ENCODE results near the gene SLC26A6. TPM values are rescaled to one million over a fixed set of nuclear protein-coding genes. Genes with fewer than 3 reads are reported as not detected.
A peak's percentile ranks its signal among the peaks of the same experiment; 100 is the strongest.

Gene SLC26A6
- polyA plus RNA-seq, 4 donors = 10.7 to 33.1 (median 23.9) TPM

- DNase-seq (ENCODE audit: low read depth in 4 of 4, low spot score in 3 of 4) = peak in 2 of 4 donors; percentile 42 to 60
Measured at GRCh38 chr3:48661501-48662144, 26.4 kb upstream of the SLC26A6 start.

DNA sequence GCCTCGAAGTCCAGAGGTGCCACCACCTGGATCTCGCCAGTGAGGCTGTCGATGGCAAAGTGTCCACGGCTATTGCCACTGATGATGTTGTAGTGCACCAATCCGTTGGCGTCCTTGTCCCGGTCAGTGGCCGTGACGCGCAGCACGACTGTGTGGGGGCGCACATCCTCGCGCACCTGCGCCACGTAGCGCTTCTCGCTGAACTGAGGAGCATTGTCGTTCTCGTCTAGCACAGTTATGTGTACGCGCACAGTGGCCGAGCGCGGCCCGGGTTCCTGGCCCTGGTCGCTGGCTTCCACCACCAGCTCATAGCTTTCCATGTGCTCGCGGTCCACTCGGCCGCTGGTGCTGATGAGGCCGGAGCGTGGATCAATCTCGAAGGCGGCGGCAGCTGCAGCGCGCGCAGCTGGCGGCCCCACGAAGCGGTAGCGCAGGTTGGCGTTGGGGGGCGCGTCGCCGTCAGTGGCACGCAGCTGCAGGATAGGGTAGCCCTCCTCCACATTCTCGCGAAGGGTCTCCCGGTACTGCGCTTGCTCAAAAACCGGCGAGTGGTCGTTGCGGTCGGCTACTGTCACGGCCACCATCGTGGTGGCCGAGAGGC is 25.6 kb upstream of the SLC26A6 start:
- no peak for DNase-seq (ENCODE audit: low read depth in 4 of 4, low spot score in 3 of 4)

GRCh38 chr3:48656841-48657281 is 21.6 kb upstream of the SLC26A6 start:
- no peak for DNase-seq (ENCODE audit: low read depth in 4 of 4, low spot score in 3 of 4)

DNA sequence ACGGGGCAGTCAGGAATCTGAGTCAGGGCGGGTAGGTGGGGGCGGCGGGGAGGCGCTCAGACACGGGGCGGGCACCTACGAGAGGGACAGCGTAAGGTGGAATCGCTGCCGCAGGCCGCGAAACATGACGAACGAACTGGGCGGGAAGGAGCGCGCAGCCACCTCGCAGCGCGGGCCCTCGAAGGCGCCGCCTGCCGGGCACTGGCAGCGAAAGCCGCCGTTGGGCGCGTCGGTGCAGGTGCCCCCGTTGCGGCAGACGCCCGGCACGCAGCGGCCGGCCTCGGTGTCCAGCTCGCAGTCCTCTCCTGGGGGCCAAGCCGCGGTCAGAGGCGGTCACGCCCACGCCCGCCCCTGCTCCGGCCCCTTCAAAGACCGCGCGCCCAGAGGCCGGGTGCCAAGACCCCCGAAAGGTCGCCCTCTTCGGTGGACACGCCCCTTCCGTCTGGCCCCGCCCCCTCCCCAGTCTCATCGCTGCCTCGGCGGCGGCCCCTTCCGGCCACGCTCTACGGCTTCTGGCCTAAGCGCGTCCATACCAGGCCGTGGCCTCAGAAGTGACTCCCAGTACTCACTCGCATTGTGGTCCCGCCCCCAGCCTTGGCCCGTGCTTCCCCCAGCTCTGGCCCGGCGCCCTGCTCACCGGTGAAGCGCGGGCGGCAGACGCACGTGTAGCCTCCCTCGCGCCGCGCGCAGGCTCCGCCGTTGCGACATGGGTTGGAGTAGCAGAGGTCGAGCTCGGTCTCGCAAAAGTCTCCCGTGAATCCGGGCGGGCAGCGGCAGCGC is 21.0 kb upstream of the SLC26A6 start:
- DNase-seq (ENCODE audit: low read depth in 4 of 4, low spot score in 3 of 4) = peak in 2 of 4 donors; percentile 52 to 56

- DNase-seq (ENCODE audit: low read depth in 4 of 4, low spot score in 3 of 4) = no peak
Measured at GRCh38 chr3:48655606-48656005, 20.3 kb upstream of the SLC26A6 start.

DNA sequence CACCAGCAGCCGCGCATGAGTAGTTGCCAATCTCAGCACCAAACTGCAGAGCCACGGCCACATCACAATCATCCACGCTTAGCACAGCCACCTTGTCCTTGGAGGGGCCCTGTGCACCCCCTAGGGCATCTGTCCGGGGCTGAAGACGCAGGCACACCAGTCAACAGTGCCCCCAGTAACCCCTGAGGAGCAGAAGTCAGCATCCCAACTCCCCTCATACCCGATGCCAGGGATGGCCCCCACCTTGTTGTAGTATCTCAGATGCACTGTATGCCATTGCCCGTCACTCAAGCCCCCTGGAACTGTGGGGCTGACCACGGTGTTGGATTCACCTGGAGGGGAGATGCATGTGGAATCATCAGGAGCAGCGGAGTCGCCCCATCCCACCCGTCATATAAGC is 19.8 kb upstream of the SLC26A6 start:
- DNase-seq (ENCODE audit: low read depth in 4 of 4, low spot score in 3 of 4) = no peak

DNA sequence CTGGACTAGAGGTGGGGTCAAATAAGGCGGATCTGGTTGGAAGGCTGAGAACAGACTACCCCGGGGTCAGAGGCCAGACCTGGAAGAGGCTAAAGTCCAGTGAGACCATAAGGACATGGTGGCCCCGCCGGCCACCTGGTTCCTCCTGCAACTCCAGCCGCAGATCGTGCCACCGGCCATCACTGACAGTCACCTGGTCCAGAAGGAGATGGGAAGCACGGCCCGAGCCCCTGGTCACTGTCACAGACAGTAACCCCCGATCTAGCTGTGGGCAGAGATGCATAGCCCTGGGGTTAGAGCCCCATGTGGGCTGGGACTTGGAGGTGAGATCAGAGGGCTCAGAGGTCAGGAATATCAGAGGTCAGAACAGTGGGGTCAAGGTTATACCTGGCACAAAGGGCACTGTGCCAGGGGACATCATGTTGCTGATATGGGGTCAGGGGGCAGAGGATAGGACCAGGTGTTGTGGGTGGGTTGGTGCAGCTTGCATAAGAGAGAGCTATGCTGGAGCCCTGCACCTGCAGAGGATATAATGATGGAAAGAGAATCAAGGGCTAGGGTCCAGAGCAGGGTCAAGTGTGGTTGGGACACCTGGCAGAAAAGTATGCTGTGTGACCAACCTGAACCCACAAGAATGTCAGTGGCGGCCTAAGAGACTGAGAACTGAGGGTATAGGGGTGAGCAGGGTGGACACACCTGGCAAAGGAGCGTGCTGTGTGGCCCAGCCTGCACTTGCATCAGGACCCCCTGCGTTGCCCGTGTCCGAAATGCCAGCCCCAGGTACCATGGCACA is 17.9 kb upstream of the SLC26A6 start:
- DNase-seq (ENCODE audit: low read depth in 4 of 4, low spot score in 3 of 4) = no peak

DNA sequence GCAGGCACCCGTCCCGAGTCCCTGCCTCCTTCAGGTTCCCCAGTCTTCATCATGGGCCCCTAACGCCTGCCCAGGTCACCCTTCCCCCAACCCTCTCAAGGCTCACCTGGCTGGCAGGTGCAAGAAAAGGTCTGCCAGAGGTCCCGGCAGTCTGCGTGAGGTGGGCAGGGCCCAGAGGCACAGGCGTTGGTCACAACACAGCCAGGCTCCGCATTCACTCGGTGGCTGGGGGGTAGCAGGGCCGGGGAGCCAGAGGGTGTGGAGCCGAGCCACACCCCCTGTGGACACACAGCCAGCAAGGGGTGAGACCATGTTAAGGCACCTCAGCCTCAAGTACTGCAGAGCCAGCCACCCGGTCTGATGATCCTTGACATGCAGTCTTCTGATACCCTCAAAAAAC is 16.5 kb upstream of the SLC26A6 start:
- no peak for DNase-seq (ENCODE audit: low read depth in 4 of 4, low spot score in 3 of 4)

GRCh38 chr3:48650723-48651122 is 15.5 kb upstream of the SLC26A6 start:
- no peak for DNase-seq (ENCODE audit: low read depth in 4 of 4, low spot score in 3 of 4)

- no peak for DNase-seq (ENCODE audit: low read depth in 4 of 4, low spot score in 3 of 4)
Measured at GRCh38 chr3:48648188-48648850, 13.1 kb upstream of the SLC26A6 start.

- no peak for DNase-seq (ENCODE audit: low read depth in 4 of 4, low spot score in 3 of 4)
Measured at GRCh38 chr3:48647714-48648113, 12.5 kb upstream of the SLC26A6 start.

- DNase-seq (ENCODE audit: low read depth in 4 of 4, low spot score in 3 of 4) = no peak
Measured at GRCh38 chr3:48644898-48645760, 9.9 kb upstream of the SLC26A6 start.

DNA sequence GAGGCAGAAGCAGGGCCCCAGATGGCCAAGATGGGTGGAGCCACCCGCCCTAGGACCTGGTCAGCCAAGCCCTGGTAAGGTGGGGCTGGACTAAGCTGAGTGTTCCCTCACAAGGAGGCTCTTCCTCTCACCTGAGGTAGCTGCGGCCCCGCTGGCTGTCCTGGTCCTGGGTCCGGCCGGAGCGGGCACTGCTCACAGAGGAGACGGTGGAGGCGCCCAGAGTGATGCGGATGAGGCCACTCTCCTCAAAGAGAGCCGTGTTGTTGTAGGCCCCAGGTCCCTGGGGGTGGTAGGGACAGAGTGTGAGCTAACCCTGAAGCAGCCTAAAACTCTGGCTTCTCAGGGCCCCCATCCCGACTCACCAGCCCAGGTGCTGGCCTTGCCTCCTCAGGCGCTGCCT is 7.3 kb upstream of the SLC26A6 start:
- no peak for DNase-seq (ENCODE audit: low read depth in 4 of 4, low spot score in 3 of 4)

DNA sequence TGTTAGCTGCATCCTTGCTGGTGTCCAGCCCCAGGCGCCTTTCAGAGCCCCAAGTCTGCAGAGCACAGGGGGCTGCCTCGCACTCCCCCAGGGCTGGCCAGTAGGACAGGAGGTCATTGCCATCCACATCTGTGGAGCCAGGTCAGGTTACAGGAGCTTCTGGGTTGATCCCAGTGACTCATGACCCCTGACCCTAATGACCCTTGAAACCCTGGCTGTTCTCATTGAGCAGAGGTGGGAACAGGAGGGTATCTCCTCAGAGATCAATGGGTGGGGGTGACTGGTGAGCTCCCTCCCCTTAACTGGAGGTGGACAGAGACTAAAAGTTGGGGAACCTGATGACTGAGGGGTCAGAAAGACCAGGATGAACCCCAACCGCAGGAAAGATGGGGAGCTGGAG is 6.1 kb upstream of the SLC26A6 start:
- DNase-seq (ENCODE audit: low read depth in 4 of 4, low spot score in 3 of 4) = no peak

- no peak for DNase-seq (ENCODE audit: low read depth in 4 of 4, low spot score in 3 of 4)
Measured at GRCh38 chr3:48639944-48640606, 4.8 kb upstream of the SLC26A6 start.

DNA sequence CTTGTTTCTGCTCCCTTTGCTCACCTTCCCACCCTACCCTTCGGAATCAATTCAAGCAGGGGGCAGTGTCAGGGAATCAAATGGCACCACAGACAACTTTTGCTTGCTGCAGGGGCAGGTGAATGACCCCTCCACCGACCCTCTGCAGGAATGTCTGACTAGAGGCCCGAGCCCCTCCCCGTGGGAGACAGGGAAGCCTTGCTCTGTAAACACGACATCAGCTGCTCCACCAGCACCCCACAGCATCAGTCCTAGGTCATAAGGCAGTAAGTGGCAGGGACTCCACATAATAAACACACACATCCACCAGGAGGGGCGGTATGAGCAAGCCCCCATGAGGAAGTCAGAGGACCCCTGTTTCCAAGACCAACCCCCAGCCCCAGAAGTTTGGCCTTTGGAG is 2.0 kb upstream of the SLC26A6 start:
- DNase-seq (ENCODE audit: low read depth in 4 of 4, low spot score in 3 of 4) = no peak

GRCh38 chr3:48636149-48636655 is 941 bp upstream of the SLC26A6 start:
- no peak for DNase-seq (ENCODE audit: low read depth in 4 of 4, low spot score in 3 of 4)

- DNase-seq (ENCODE audit: low read depth in 4 of 4, low spot score in 3 of 4) = no peak
Measured at GRCh38 chr3:48634661-48635221, 520 bp downstream of the SLC26A6 start.

All from left renal pelvis (tissue), 4 donors.